ENCODE results near the gene ESF1.

Gene ESF1

GRCh38 chr20:13784893-13785715, at the start of gene ESF1, which contains the start of gene NDUFAF5:
Gene ESF1 (minus strand): TSS chr20:13784919. CDS start chr20:13783140, 1,779 bp downstream.
Gene NDUFAF5 (plus strand): TSS chr20:13785028. CDS start chr20:13785069, 41 bp downstream.
- peak; percentile 95 for TF ChIP-seq ZFX (IDR thresholded peaks at IDR 0.05)
- no peak for TF ChIP-seq CTCF (conservative IDR thresholded peaks at IDR 0.05)
- H3K27ac ChIP-seq, result peak within 1 kb of the TSS; percentile 88

GRCh38 chr20:13831476-13831875, 46.8 kb upstream of the ESF1 start:
- TF ChIP-seq CTCF (conservative IDR thresholded peaks at IDR 0.05) (no peak), ZFX (IDR thresholded peaks at IDR 0.05) (no peak)
- H3K27ac ChIP-seq, result no peak overlapping the region

- no peak overlapping the region for H3K27ac ChIP-seq
- TF ChIP-seq CTCF (conservative IDR thresholded peaks at IDR 0.05) (no peak), ZFX (IDR thresholded peaks at IDR 0.05) (no peak)
Observed at GRCh38 chr20:13825465-13825864, 40.7 kb upstream of the ESF1 start.

GRCh38 chr20:13824459-13824858, 39.7 kb upstream of the ESF1 start:
- no peak overlapping the region for H3K27ac ChIP-seq
- no peak for TF ChIP-seq CTCF (conservative IDR thresholded peaks at IDR 0.05)
- TF ChIP-seq ZFX (IDR thresholded peaks at IDR 0.05), result no peak

GRCh38 chr20:13822459-13822858, 37.7 kb upstream of the ESF1 start:
- TF ChIP-seq CTCF (conservative IDR thresholded peaks at IDR 0.05), result no peak

GRCh38 chr20:13821876-13822275, 37.2 kb upstream of the ESF1 start:
- TF ChIP-seq ZFX (IDR thresholded peaks at IDR 0.05) (no peak), CTCF (conservative IDR thresholded peaks at IDR 0.05) (no peak)
- H3K27ac ChIP-seq, result no peak overlapping the region

More at GRCh38 chr20:13822459-13822858, 37.7 kb upstream of the ESF1 start:
- H3K27ac ChIP-seq, result no peak overlapping the region

- TF ChIP-seq ZFX (IDR thresholded peaks at IDR 0.05), result no peak
- peak; percentile 77 for TF ChIP-seq CTCF (conservative IDR thresholded peaks at IDR 0.05)
- no peak overlapping the region for H3K27ac ChIP-seq
Observed at GRCh38 chr20:13819885-13820645, 35.3 kb upstream of the ESF1 start.
